KMS-11 (cell line): ENCODE data around the gene CMIP.
A peak's percentile ranks its signal among the peaks of the same experiment; 100 is the strongest.

Experiments
- H2AFZ ChIP-seq: fragments of 200-600 bp; sonication (generic); 2 replicates; pipeline ENCODE4 v1.6.1; 2016; ENCODE audit warnings: antibody characterized with exemption, mixed run types, low read depth
- H3K27ac ChIP-seq: fragments of 200-600 bp; sonication (generic); 2 replicates; pipeline ENCODE4 v1.6.1; 2016; ENCODE audit warnings: mild to moderate bottlenecking, mixed run types
- H3K27me3 ChIP-seq: fragments of 200-600 bp; sonication (generic); 2 replicates; pipeline ENCODE4 v1.6.1; 2017; ENCODE audit warnings: mild to moderate bottlenecking, low read depth, mixed run types, moderate library complexity; ENCODE audit not compliant: insufficient read depth
- H3K36me3 ChIP-seq: fragments of 200-600 bp; sonication (generic); 2 replicates; pipeline ENCODE4 v1.6.1; 2017; ENCODE audit warnings: mild to moderate bottlenecking, mixed run types; ENCODE audit not compliant: insufficient read depth
- H3K4me1 ChIP-seq: fragments of 200-600 bp; sonication (generic); 2 replicates; pipeline ENCODE4 v1.6.1; 2016; ENCODE audit warnings: mild to moderate bottlenecking, low read depth, mixed run types; ENCODE audit not compliant: poor library complexity, severe bottlenecking
- H3K4me2 ChIP-seq: fragments of 200-600 bp; sonication (generic); 2 replicates; pipeline ENCODE4 v1.7.0; 2016; ENCODE audit warnings: mild to moderate bottlenecking, mixed run types
- H3K4me3 ChIP-seq: fragments of 200-600 bp; sonication (generic); IDR thresholded peaks from 2 replicates; pipeline ENCODE4 v1.6.1; 2017; ENCODE audit warnings: low read depth, low read length, mixed read lengths; ENCODE audit not compliant: insufficient read depth
- H3K79me2 ChIP-seq: fragments of 200-600 bp; sonication (generic); 2 replicates; pipeline ENCODE4 v1.6.1; 2016; ENCODE audit warnings: low read depth, mixed run types; ENCODE audit not compliant: insufficient read depth
- H3K9ac ChIP-seq: fragments of 200-600 bp; sonication (generic); 2 replicates; pipeline ENCODE4 v1.6.1; 2016; ENCODE audit warnings: mild to moderate bottlenecking, mixed run types
- H4K20me1 ChIP-seq: fragments of 200-600 bp; sonication (generic); 2 replicates; pipeline ENCODE4 v1.6.1; 2016; ENCODE audit warnings: mild to moderate bottlenecking, mixed run types; ENCODE audit not compliant: insufficient read depth
- TF ChIP-seq, protein P1 (sequence below): fragments of 200-600 bp; sonication (generic); conservative IDR thresholded peaks from 2 replicates; pipeline ENCODE4 v1.6.1; 2017; ENCODE audit warnings: low read depth, mild to moderate bottlenecking, antibody characterized with exemption, low read length, moderate library complexity, mixed read lengths

Gene CMIP

DNA sequence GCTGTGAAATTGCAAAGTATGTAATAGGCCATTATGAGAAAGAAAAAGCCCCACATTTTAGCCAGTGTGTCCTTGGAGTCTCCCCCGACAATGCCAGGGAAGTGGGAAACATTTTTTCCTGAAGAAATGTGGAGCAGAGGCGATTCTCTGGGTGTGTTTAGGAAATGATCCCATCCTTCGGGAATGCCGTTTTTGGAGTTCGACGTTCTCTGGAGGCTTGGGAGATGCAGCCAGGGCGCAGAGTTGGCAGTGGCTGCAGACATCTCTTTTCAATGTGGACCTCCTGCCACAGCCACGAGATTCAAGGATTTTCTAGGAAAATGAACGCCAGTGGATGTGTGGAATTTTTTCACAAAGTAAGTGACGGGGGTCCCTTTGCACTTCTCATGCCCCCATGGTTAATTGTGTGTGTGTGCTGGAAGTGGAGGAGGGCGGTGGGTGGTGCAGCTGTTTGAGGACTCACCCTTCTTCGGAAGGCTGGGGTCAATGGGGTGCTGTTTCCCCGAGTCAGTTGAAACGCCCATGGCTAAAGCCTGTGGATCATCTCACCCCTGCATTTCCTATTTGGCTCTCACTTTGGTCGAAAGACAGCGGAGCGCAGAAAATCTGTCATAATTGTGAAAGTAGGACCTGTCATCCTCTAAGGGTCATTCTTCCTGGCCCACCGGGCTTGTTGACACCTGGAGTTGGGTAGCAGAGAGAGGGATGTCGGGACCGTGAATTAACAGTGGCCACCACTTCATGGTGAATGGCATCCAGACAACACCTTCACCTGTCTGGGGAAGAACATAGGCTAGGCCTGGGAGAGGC is 73.2 kb downstream of the CMIP start:
- TF ChIP-seq, protein P1, sequence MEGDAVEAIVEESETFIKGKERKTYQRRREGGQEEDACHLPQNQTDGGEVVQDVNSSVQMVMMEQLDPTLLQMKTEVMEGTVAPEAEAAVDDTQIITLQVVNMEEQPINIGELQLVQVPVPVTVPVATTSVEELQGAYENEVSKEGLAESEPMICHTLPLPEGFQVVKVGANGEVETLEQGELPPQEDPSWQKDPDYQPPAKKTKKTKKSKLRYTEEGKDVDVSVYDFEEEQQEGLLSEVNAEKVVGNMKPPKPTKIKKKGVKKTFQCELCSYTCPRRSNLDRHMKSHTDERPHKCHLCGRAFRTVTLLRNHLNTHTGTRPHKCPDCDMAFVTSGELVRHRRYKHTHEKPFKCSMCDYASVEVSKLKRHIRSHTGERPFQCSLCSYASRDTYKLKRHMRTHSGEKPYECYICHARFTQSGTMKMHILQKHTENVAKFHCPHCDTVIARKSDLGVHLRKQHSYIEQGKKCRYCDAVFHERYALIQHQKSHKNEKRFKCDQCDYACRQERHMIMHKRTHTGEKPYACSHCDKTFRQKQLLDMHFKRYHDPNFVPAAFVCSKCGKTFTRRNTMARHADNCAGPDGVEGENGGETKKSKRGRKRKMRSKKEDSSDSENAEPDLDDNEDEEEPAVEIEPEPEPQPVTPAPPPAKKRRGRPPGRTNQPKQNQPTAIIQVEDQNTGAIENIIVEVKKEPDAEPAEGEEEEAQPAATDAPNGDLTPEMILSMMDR = no peak
- Histone ChIP-seq H3K27ac (no peak overlapping the region), H3K27me3 (no peaks in the 10 kb centered on the region), H3K79me2 (peaks cover 73% of the 10 kb centered on the region), H3K4me2 (no peak overlapping the region), H2AFZ (no peak overlapping the region), H3K4me1 (peaks cover 33% of the 10 kb centered on the region), H3K36me3 (no peaks in the 10 kb centered on the region), H3K4me3 (no peak overlapping the region), H3K9ac (no peak overlapping the region), H4K20me1 (peaks cover 13% of the 10 kb centered on the region; the same call in 1 of the 2 replicates)

DNA sequence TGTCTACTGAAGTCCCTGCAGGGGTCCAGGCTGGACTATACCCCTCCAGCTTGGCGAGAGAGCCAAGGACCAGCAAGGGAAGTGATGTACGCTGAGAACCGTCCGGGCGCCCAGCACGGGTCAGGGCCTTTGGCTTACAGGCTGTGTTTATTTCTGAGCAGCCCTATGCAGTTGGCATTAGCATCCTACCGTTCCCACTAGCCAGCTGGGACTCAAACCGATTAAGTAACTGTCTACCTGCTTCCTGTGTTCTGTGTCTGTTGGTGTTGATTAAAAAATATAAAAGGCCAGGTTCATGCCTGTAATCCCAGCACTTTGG is 73.8 kb downstream of the CMIP start:
- no peak overlapping the region for H3K27ac ChIP-seq
- H3K36me3 ChIP-seq = no peaks in the 10 kb centered on the region
- peaks cover 73% of the 10 kb centered on the region for H3K79me2 ChIP-seq
- peaks cover 9% of the 10 kb centered on the region; the same call in 1 of the 2 replicates for H4K20me1 ChIP-seq
- no peaks in the 10 kb centered on the region for H3K27me3 ChIP-seq
- TF ChIP-seq, protein P1 = no peak
- H3K4me2 ChIP-seq = no peak overlapping the region
- peaks cover 33% of the 10 kb centered on the region for H3K4me1 ChIP-seq
- no peak overlapping the region for H3K9ac ChIP-seq
- H3K4me3 ChIP-seq = no peak overlapping the region
- H2AFZ ChIP-seq = no peak overlapping the region

DNA sequence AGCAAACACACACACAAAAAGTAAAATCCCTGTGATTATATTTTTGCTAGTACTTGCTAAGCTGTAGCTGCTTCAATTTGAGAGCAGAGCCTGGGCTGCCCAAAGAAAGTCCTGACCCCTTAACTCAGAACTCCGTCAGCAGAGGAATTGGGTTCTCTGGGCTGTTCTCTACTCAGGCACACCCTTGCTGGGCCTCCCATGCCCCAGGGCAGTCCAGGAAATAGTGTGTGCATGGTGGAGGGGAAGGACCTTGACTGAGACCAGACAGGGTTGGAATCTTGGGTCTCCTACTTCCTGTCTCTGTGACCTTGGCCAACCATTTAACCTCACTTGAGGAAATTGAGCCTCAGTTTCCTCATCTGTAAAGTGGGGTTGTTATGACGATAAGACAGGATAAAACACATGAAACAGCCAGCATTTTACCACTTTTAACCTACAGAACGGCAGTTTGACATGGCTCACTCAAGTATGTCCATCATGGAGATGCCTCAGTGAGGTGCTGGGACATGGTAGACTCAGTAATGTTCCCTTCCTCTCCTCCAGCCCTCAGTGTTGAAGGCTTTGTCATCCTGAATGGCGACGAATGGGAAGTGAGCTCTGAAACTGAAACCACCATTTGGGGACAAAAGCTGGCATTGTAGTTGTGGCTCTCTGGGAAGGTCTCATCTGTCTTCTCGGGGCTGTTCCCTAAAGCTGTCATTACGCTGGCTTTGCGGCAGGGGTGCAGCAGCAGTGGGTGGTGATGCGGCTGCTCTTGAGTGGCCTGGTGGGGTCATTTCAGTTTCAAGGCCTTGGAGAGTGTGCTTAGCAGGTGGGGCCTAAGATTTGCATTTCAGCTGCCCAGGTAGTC is 74.9 kb downstream of the CMIP start:
- TF ChIP-seq, protein P1 = peak; percentile 19; the same call in 1 of the 2 replicates
- H3K79me2 ChIP-seq = peaks cover 73% of the 10 kb centered on the region
- H3K4me2 ChIP-seq = peak overlapping the region; percentile 25
- H3K36me3 ChIP-seq = no peaks in the 10 kb centered on the region
- no peak overlapping the region for H3K4me3 ChIP-seq
- H3K9ac ChIP-seq = no peak overlapping the region
- H4K20me1 ChIP-seq = peaks cover 8% of the 10 kb centered on the region; the same call in 1 of the 2 replicates
- H2AFZ ChIP-seq = no peak overlapping the region
- H3K4me1 ChIP-seq = peaks cover 29% of the 10 kb centered on the region
- H3K27ac ChIP-seq = peak overlapping the region; percentile 34
- H3K27me3 ChIP-seq = no peaks in the 10 kb centered on the region

DNA sequence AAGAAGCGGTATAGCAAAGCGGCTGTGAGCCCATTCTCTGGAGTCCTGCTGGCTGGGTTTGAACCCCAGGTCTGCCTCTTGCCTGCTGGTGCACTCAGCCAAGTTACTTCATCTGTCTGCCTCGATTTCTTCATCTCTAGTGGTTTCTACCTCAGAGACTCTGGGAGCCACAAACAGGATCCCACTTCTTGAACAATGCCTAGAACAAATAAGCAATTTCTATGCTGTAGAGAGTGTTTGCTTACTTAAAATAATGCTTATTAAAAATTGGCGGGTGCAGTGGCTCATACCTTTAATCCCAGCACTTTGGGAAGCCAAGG is 75.5 kb downstream of the CMIP start:
- Histone ChIP-seq H3K27ac (peak overlapping the region; percentile 34), H3K27me3 (no peaks in the 10 kb centered on the region), H3K4me3 (no peak overlapping the region), H4K20me1 (peaks cover 8% of the 10 kb centered on the region; the same call in 1 of the 2 replicates), H3K4me2 (peak overlapping the region; percentile 25; the same call in 1 of the 2 replicates), H2AFZ (no peak overlapping the region), H3K9ac (no peak overlapping the region), H3K4me1 (peaks cover 29% of the 10 kb centered on the region), H3K79me2 (peaks cover 70% of the 10 kb centered on the region), H3K36me3 (no peaks in the 10 kb centered on the region)
- TF ChIP-seq, protein P1 = no peak
